HCT116 (cell line): ENCODE data around the gene CASP6. TPM values are rescaled to one million over a fixed set of nuclear protein-coding genes. Genes with fewer than 3 reads are reported as not detected.

Experiments used
- ATAC-seq: fragments of 200-7000 bp; cut with Tn5 transposase; 2 replicates; pipeline ENCODE4 v1.9.1; 2020; ENCODE audit warnings: mild to moderate bottlenecking, moderate library complexity
- BruUV-seq: library from RNA; stranded (reverse); fragments of 400-500 nt; replicated peaks from 2 replicates; lab custom pipeline; 2021; lab: Mats Ljungman, UMichigan
- CTCF ChIA-PET: fragments of 300-600 bp; sonication (Branson Sonifier 250); formaldehyde crosslinking; loops from one replicate; lab custom pipeline; 2021; ENCODE audit warnings: antibody characterized with exemption; lab: Charles Lee
- POLR2A ChIA-PET: fragments of 300-600, 350-600 bp; sonication (Branson Sonifier 250); formaldehyde crosslinking; loops from one replicate; lab custom pipeline; 2021; ENCODE audit warnings: antibody characterized with exemption; lab: Charles Lee
- RAD21 ChIA-PET, 2 experiments: fragments of 300-600 bp; sonication (Branson Sonifier 250); formaldehyde crosslinking; loops; one replicate each; lab custom pipeline; 2023; ENCODE audit warnings: low total read pairs in 2 of 2; ENCODE audit not compliant: uncharacterized antibody in 2 of 2, unreplicated experiment in 2 of 2, low non-redundant PET in 1 of 2; lab: Charles Lee
- DNase-seq: peaks from one replicate; pipeline ENCODE4 v3.0.0-alpha.2; 2010; ENCODE audit warnings: low read depth, low spot score
- H2AFZ ChIP-seq: fragments of 200-600 bp; shearing (Covaris generic), sonication (generic); 2 replicates; pipeline ENCODE4 v1.6.1; 2017; ENCODE audit warnings: low read depth, mixed run types, mixed read lengths, antibody characterized with exemption, low read length; ENCODE audit not compliant: poor library complexity, severe bottlenecking
- H3K27ac ChIP-seq: 2 replicates; pipeline ENCODE4 v1.5.1; 2012; ENCODE audit warnings: low read depth, low read length
- H3K27me3 ChIP-seq: fragments of 200-600 bp; sonication (generic); 2 replicates; pipeline ENCODE4 v1.6.1; 2016; ENCODE audit warnings: mixed run types, low read length, mixed read lengths; ENCODE audit not compliant: insufficient read depth
- H3K36me3 ChIP-seq, 2 experiments: fragments of 200-500 bp in 1 of 2; fragments of 200-600 bp in 1 of 2; sonication (Bioruptor generic) in 1 of 2; sonication (generic) in 1 of 2; 2 replicates each; pipeline versions ENCODE4 v1.5.1 to v1.6.1; 2014 to 2016; ENCODE audit warnings: low read length in 2 of 2, inconsistent platforms in 1 of 2, mixed read lengths in 1 of 2, mixed run types in 1 of 2; ENCODE audit not compliant: insufficient read depth in 2 of 2, control insufficient read depth in 1 of 2
- H3K4me1 ChIP-seq, 2 experiments: fragments of 200-600 bp in 1 of 2; sonication (generic) in 1 of 2; 2 replicates each; pipeline versions ENCODE4 v1.5.1 to v1.6.1; 2012 to 2017; ENCODE audit warnings: low read length in 2 of 2, inconsistent platforms in 1 of 2, mild to moderate bottlenecking in 1 of 2, mixed read lengths in 1 of 2, mixed run types in 1 of 2, moderate library complexity in 1 of 2; ENCODE audit not compliant: insufficient read depth in 2 of 2, control insufficient read depth in 1 of 2
- H3K4me2 ChIP-seq: fragments of 200-600 bp; sonication (generic); 2 replicates; pipeline ENCODE4 v1.6.1; 2017; ENCODE audit warnings: mixed run types, low read length, mixed read lengths
- H3K4me3 ChIP-seq, 2 experiments: fragments of 200-600 bp in 1 of 2; sonication (generic) in 1 of 2; replicated peaks in 1 of 2; 2 replicates each; pipeline ENCODE4 v1.5.1; 2011 to 2016; ENCODE audit warnings: low read length in 2 of 2, control low read depth in 1 of 2, low read depth in 1 of 2, mild to moderate bottlenecking in 1 of 2, mixed read lengths in 1 of 2, mixed run types in 1 of 2
- H3K79me2 ChIP-seq: fragments of 200-600 bp; sonication (generic); 2 replicates; pipeline ENCODE4 v1.6.1; 2017; ENCODE audit warnings: mild to moderate bottlenecking, mixed run types, low read length, moderate library complexity, mixed read lengths; ENCODE audit not compliant: insufficient read depth
- H3K9ac ChIP-seq: fragments of 200-600 bp; sonication (generic); 2 replicates; pipeline ENCODE4 v1.6.1; 2016; ENCODE audit warnings: low read length, mixed read lengths
- H3K9me2 ChIP-seq: fragments of 200-600 bp; sonication (generic), shearing (Covaris generic); 2 replicates; pipeline ENCODE4 v1.6.1; 2017; ENCODE audit warnings: mixed run types, mild to moderate bottlenecking, moderate library complexity; ENCODE audit not compliant: insufficient read depth
- H3K9me3 ChIP-seq, 2 experiments: fragments of 200-500 bp in 1 of 2; fragments of 200-600 bp in 1 of 2; sonication (Bioruptor generic) in 1 of 2; sonication (generic) in 1 of 2; 2 replicates each; pipeline ENCODE4 v1.6.1; 2014 to 2017; ENCODE audit warnings: low read length in 2 of 2, mixed read lengths in 2 of 2, inconsistent platforms in 1 of 2, low read depth in 1 of 2, mild to moderate bottlenecking in 1 of 2, mixed run types in 1 of 2, moderate library complexity in 1 of 2; ENCODE audit not compliant: control insufficient read depth in 1 of 2, insufficient read depth in 1 of 2
- H4K20me1 ChIP-seq: fragments of 200-600 bp; sonication (generic), shearing (Covaris generic); 2 replicates; pipeline ENCODE4 v1.6.1; 2017; ENCODE audit warnings: mixed run types, mild to moderate bottlenecking, moderate library complexity; ENCODE audit not compliant: insufficient read depth
- ATF3 ChIP-seq: IDR thresholded peaks from 2 replicates; pipeline ENCODE4 v1.6.1; 2012
- CTCF ChIP-seq, 3 experiments: fragments of 200-600 bp in 1 of 3; sonication (generic) in 1 of 3; IDR thresholded peaks in 2 of 3; conservative IDR thresholded peaks in 1 of 3; 2 replicates each; pipeline ENCODE4 v1.5.1; 2012 to 2017; ENCODE audit warnings: low read depth in 2 of 3, low read length in 2 of 3, antibody characterized with exemption in 1 of 3, borderline replicate concordance in 1 of 3, control low read depth in 1 of 3, mild to moderate bottlenecking in 1 of 3, mixed read lengths in 1 of 3, mixed run types in 1 of 3, moderate library complexity in 1 of 3; ENCODE audit not compliant: insufficient read depth in 1 of 3
- ELF1 ChIP-seq: IDR thresholded peaks from 2 replicates; pipeline ENCODE4 v1.6.1; 2012; ENCODE audit warnings: low read depth, borderline replicate concordance
- EZH2phosphoT487 ChIP-seq: fragments of 200-600 bp; IDR thresholded peaks from 2 replicates; pipeline ENCODE4 v1.6.1; 2018; ENCODE audit warnings: antibody characterized with exemption, borderline replicate concordance
- JUND ChIP-seq: IDR thresholded peaks from 2 replicates; pipeline ENCODE4 v1.6.1; 2012
- POLR2A ChIP-seq: IDR thresholded peaks from 2 replicates; pipeline ENCODE4 v1.7.0; 2011; ENCODE audit warnings: borderline replicate concordance; ENCODE audit not compliant: insufficient read depth, insufficient read length; ENCODE audit errors: extremely low read depth
- POLR2AphosphoS5 ChIP-seq: IDR thresholded peaks from 2 replicates; pipeline ENCODE4 v1.6.1; 2011; ENCODE audit warnings: mild to moderate bottlenecking, low read depth, low read length, moderate library complexity
- ZBTB33 ChIP-seq: IDR thresholded peaks from 2 replicates; pipeline ENCODE4 v1.6.1; 2011; ENCODE audit warnings: mild to moderate bottlenecking, low read length, moderate library complexity; ENCODE audit not compliant: insufficient replicate concordance; ENCODE audit errors: extremely low read depth
- intact Hi-C: fragments of 100-400 bp; cut with micrococcal nuclease; formaldehyde crosslinking; loops from 2 replicates; pipeline ENCODE4 v1.10.0; 2022
- total RNA-seq: library from RNA; stranded (reverse); gene quantifications from one replicate; pipeline ENCODE4 v1.2.1, GENCODE V29; 2021; ENCODE audit not compliant: unreplicated experiment

The CASP6 gene
- total RNA-seq, 1 experiment from 2014 or later, result 18.1 TPM

GRCh38 chr4:109752525-109752924, 49.3 kb upstream of the CASP6 start:
- Histone ChIP-seq H2AFZ (peak overlapping the region; percentile 86), H3K27me3 (no peaks in the 10 kb centered on the region), H3K27ac (no peak overlapping the region), H4K20me1 (no peaks in the 10 kb centered on the region; the same call in 1 of the 2 replicates), H3K36me3 (no peaks in the 10 kb centered on the region), H3K9me3 (no peaks in the 10 kb centered on the region), H3K4me3 (no peak overlapping the region), H3K9ac (no peak overlapping the region), H3K9me2 (no peaks in the 10 kb centered on the region), H3K79me2 (no peaks in the 10 kb centered on the region), H3K4me2 (no peak overlapping the region), H3K4me1 (no peaks in the 10 kb centered on the region)
- CTCF ChIA-PET, result no interaction called here
- RAD21 ChIA-PET, result no interaction called here
- POLR2A ChIA-PET, result no interaction called here
- no TSS peak for BruUV-seq
- TF ChIP-seq ATF3, result no peak
- DNase-seq (no peak), ATAC-seq (no peak)
- intact Hi-C loops, result no loop called here

GRCh38 chr4:109751852-109752251, 48.6 kb upstream of the CASP6 start:
- no peaks in the 10 kb centered on the region for H3K79me2 ChIP-seq
- H3K36me3 ChIP-seq, result no peaks in the 10 kb centered on the region
- no peak overlapping the region for H3K4me3 ChIP-seq
- H3K4me1 ChIP-seq, result no peaks in the 10 kb centered on the region
- H3K9ac ChIP-seq, result no peak overlapping the region
- no peaks in the 10 kb centered on the region for H3K9me3 ChIP-seq
- ChIA-PET POLR2A (no interaction called here), RAD21 (no interaction called here), CTCF (no interaction called here)
- H4K20me1 ChIP-seq, result no peaks in the 10 kb centered on the region; the same call in 1 of the 2 replicates
- H3K4me2 ChIP-seq, result no peak overlapping the region
- peak overlapping the region; percentile 86 for H2AFZ ChIP-seq
- no peak for ATAC-seq
- intact Hi-C loops, result no loop called here
- H3K9me2 ChIP-seq, result no peaks in the 10 kb centered on the region
- H3K27me3 ChIP-seq, result no peaks in the 10 kb centered on the region
- no peak for TF ChIP-seq EZH2phosphoT487
- no peak for TF ChIP-seq ELF1
- no peak for TF ChIP-seq CTCF (IDR thresholded peaks at IDR 0.05 in 2 of 3, conservative IDR thresholded peaks at IDR 0.05 in 1 of 3; ENCODE audit: borderline replicate concordance in 1 of 3, insufficient read depth in 1 of 3, low read depth in 2 of 3, low read length in 2 of 3)
- TF ChIP-seq JUND, result no peak
- no peak for TF ChIP-seq POLR2A
- TF ChIP-seq POLR2AphosphoS5, result no peak
- TF ChIP-seq ZBTB33, result no peak
- TF ChIP-seq, all 23 proteins: peak for 0
- no peak overlapping the region for H3K27ac ChIP-seq
- no TSS peak for BruUV-seq
- no peak for DNase-seq
